HG03175 (cell line): ENCODE data around the gene SMAD7.
A peak's percentile ranks its signal among the peaks of the same experiment; 100 is the strongest.

Experiments
- ATAC-seq: cut with Tn5 transposase; IDR thresholded peaks from one replicate; pipeline ENCODE4 v1.9.1; 2021; ENCODE audit warnings: mild to moderate bottlenecking, moderate library complexity; ENCODE audit not compliant: unreplicated experiment

SMAD7 gene

GRCh38 chr18:48932822-48933510 is 17.8 kb downstream of the SMAD7 start:
- no peak for ATAC-seq

DNA sequence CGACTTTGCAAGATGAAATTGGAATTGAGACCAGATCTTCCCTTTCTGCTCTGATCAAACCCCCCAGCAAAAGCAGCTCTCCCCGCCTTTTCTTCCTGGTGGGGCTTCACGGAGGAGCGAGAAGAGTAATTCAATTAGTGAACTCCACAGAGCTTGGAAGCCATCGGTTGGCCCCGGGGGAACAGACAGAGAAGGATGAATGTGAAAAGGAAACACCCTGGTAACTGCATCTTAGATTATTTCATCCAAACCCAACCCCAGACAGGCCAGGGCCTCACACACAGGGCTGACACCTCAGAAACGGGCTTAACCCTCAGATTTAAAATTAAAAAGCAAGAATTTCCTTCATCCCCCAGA is 18.3 kb downstream of the SMAD7 start:
- no peak for ATAC-seq

DNA sequence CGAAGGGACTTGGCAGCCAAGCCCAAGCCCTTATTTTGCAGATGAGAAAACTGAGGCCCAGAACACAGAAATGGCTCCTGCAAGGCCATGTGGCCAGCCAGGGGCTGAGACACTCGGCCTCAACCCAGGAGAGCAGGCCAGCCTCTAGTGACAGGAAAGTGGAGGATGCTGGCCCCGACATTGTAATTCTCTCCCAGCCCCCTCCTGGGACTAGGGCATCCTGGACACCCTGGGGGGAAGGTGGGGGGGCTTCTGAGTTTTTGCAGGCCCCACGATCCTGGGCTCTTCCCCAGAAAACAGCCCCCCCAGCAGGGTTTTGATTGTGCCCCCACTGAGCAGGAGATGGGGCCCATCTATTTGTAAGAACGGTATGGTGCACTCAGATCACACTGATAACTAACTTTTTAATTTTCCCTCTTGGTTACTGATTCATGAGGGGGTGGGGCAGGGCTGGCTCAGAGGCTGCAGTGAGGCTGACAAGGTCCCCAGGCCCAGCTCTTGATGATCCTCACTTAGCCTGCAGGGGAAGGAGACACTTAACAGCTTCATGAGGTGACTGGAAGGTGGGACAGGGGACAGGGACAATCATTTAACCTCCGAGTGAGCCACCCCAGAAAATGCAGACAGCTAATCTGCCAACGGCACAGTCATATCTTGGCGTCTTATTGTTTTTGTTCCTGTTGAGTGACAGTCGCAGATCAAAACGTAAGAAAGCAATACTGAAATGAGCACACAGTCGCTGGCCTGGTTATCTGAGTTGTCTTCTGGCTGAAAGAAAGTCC is 18.9 kb downstream of the SMAD7 start:
- ATAC-seq = peak; percentile 42

- no peak for ATAC-seq
Observed at GRCh38 chr18:48930926-48931325, 19.8 kb downstream of the SMAD7 start.

DNA sequence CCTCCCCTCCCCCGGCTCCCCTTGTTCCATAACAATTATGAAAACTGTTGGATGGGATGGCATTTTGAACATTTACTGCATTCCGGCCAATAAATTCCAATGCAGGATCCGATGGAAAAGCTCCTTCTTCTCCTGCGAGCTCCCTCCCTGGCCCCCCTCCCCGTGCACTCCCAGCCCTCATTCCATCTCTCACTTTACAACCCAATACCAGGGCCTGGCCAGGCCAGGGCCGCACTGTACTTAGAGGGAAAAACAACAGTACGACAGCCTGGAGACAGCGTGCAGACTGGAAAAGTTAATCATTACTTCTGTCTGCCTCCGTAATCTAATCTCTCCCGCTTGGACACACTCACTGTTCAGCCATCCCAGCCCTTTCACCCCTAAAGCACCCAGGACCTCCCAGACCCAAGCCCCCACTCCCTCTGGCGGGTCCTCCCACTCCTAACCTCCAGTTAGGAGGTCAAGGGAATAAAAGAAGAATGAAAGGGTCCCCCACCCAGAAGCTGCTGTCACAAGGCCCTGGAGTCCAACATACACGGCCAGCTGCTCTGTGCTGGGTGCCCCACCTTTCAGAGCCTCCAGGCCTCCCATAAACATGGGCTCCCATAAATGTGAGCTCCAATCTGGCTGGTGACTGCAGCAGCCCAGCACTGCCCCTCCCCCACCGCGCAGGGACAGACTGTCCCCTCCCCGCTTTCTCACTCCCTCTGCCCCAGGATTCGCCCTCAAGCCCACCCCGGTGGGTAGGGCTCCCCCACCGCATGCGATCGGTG is 20.6 kb downstream of the SMAD7 start:
- no peak for ATAC-seq

GRCh38 chr18:48929212-48929612 is 21.6 kb downstream of the SMAD7 start:
- no peak for ATAC-seq

GRCh38 chr18:48928787-48929186 is 22.0 kb downstream of the SMAD7 start:
- ATAC-seq = peak; percentile 82

DNA sequence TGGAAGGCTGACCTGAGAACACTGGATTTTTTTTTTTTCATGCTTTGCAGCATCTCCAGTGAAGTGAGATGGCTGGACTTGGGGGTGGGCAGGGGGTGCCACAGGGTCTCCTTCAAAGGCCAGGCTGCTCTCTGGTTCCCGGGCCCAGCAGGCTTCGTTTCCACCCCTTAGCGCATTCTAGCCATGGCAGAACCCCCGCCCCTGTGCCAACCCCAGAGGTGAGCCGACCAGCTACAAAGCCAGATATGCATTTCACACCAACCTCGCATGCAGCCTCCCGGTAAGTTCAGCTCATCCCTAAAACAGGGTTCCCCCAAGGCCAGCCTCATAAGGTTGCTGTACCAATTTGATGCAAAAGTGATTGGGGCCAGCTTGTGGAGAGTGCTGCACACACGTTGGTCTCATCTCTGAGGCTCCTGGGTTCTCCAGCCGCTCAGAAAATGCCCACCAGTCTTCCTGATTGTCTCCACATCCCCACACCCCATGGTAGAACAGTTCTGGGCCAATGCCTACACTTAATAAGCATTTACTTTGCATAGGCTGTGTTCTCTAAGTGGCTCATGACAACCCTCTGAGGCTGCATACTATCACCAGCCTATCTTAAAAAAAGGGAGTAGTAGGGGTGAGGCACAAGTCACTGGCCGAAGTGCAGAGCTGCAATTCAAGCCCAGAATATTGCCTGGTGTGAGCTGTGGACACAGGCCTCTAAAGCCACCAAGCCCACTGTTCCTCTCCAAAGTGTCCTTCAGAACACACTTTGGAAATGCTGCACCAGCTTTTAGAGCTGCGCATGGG is 23.3 kb downstream of the SMAD7 start:
- no peak for ATAC-seq

GRCh38 chr18:48926420-48926857 is 24.3 kb downstream of the SMAD7 start:
- ATAC-seq = no peak

DNA sequence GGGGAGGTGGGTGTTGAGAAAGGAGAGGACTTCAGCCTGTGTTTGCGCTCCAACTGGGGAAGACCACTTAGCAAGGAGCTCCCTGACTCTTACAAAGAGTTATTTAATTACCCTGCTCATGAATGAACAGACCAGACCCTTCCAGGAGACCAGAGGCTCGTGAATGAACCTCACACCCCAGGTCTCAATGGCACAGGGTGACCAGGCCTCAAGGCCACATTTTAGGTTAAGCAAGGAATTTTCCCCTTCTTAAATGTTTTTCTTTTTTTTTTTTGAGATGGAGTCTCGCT is 25.3 kb downstream of the SMAD7 start:
- no peak for ATAC-seq

DNA sequence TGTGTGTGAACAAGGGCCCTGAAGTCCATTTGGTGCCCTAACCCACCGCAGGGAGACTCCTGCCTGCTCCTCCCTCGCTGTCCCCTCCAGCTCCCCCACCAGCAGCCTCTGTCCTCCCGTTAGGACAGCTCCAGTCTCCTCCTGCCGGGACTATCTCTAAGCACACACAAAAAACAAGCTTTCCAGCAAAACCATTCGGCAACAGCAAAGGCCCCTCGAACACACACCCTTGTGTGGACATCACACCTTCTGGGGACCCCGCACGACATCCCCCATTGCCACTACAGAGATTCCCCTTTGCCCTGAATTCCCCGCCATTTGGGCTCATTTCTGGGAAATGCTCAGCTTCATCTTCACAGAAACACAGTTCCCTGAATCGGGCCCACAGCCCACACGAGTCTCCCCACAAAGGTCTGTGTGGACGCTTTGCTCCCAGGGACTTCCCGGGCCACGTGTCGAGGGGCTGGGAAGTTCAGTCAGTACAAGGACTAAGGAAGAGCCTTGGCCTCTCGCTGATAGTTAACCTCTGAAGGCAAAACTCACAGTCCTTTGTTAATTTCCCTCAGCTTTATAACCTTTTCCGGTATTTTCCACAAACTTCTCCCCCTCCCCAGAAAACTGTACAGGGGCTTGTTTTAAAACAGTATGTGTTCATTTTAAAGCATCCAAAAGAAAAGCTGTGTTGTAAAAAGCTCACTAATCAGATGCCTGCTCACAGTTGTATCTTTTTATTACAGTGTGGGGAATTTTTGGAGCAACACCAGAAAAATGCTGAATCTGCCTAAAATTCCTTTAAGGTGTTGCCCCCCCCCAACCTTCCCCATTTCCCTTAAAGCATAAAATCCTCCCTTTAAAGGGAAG is 25.9 kb downstream of the SMAD7 start:
- ATAC-seq = no peak

DNA sequence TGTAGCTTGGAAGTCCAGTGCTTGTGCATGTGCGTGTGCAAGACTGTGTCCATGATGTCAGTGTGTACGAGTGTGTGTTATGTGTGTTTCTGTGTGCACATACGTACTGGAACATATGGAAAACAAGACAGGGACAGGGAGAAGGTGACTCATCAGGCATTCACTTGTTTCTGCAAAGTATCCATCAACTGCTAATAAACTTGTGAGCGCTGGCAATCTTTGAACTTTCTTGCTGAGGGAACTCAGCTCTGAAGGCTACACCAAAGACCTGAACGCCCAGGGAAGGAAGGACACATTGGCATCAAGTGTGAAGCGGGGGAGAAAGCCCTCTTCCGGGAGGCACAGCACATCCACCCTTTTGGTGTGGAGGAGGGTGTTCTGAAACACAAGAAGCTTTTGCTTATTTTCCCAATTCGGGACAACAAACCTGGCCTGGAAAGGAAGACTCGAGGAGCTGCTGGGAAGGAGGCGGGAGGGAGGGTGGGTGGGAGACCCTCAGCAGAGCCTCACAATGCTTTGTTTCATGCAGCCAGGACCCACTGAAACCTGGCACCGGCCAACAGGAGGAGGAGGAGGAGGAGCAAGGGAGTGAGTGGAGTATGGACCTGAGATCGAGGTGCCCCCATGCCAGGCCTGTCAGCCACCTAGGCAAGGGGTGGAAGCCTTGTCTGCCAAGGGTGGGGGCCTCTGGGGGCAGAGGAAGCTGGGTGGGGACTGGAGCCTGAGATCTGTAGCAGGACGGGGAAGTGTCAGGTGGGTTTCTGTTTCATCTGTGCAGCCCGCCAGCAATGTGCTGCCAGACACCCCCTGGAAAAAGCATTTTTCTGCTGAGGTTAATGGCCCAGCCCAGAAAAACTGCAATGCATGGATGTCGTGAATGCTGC is 26.8 kb downstream of the SMAD7 start:
- ATAC-seq = no peak

GRCh38 chr18:48922801-48923730 is 27.7 kb downstream of the SMAD7 start:
- no peak for ATAC-seq

GRCh38 chr18:48922226-48922800 is 28.5 kb downstream of the SMAD7 start:
- ATAC-seq = no peak

DNA sequence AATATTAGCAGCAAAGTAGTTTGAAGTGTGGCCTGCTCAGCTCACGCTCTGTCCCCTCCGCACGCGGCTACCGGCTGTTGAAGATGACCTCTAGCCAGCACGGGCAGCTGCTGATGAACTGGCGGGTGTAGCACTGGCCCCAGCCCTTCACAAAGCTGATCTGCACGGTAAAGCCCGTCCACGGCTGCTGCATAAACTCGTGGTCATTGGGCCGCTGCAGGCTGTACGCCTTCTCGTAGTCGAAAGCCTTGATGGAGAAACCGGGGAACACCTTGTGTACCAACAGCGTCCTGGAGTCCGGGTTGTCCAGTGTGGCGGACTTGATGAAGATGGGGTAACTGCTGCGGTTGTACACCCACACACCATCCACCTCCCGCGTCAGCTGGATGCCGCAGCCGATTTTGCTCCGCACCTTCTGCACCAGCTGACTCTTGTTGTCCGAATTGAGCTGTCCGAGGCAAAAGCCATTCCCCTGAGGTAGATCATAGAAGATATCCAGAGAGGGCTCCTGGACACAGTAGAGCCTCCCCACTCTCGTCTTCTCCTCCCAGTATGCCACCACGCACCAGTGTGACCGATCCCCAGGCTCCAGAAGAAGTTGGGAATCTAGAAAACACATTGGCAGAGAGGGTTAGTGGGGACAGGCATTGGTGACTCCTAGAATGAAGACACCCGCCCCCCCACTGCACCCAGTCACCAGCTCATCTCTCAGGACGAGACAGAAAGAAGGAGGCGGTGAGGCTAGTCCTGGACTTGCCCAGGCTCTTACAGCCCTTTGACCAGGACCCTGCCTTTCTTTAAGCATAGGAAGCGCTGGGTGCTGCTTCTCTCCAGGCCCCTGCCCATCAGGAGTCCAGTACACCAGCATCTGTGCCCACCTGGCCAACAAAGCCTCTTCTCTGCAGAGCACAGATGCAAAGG is 29.2 kb downstream of the SMAD7 start:
- ATAC-seq = no peak

GRCh38 chr18:48920408-48921038 is 30.2 kb downstream of the SMAD7 start:
- ATAC-seq = no peak
